HG02642 (cell line): ENCODE measurements around the gene CHRNA1.

Source experiments
- ATAC-seq: cut with Tn5 transposase; IDR thresholded peaks from one replicate; pipeline ENCODE4 v1.9.1; 2021; ENCODE audit warnings: mild to moderate bottlenecking; ENCODE audit not compliant: unreplicated experiment, poor library complexity

The CHRNA1 gene

GRCh38 chr2:174784909-174785308 is 20.6 kb upstream of the CHRNA1 start:
- no peak for ATAC-seq

GRCh38 chr2:174784316-174784715 is 20.0 kb upstream of the CHRNA1 start:
- ATAC-seq = no peak

GRCh38 chr2:174781996-174782395 is 17.7 kb upstream of the CHRNA1 start:
- ATAC-seq = no peak

- ATAC-seq = no peak
Measured at GRCh38 chr2:174781298-174781697, 17.0 kb upstream of the CHRNA1 start.

- ATAC-seq = no peak
Measured at GRCh38 chr2:174780856-174781255, 16.6 kb upstream of the CHRNA1 start.

GRCh38 chr2:174780191-174780840 is 16.0 kb upstream of the CHRNA1 start:
- no peak for ATAC-seq

GRCh38 chr2:174779361-174779928 is 15.2 kb upstream of the CHRNA1 start:
- ATAC-seq = no peak

GRCh38 chr2:174778085-174778981 is 14.1 kb upstream of the CHRNA1 start:
- no peak for ATAC-seq

GRCh38 chr2:174777347-174778084 is 13.2 kb upstream of the CHRNA1 start:
- ATAC-seq = no peak

GRCh38 chr2:174776675-174777074 is 12.4 kb upstream of the CHRNA1 start:
- no peak for ATAC-seq

DNA sequence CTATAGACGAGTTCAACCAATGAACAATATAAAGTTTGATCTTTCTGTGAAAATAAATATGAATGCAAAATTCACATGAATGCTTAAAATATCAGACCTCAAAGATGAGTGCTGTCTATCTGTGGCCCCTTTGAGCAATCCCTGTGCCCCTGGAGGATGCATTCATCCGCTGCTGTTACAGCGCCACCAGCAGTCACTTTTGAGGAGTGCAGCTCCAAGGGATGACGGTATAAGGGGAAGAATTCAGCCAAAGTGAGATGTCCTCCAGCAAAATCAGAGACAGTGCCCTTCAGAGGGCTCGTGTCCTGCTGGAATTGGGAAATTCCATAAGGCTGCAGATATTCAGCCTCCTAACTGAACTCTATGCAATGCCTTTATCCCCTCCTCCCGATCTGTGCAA is 12.0 kb upstream of the CHRNA1 start:
- ATAC-seq = no peak

GRCh38 chr2:174775571-174775980 is 11.3 kb upstream of the CHRNA1 start:
- no peak for ATAC-seq

GRCh38 chr2:174774886-174775285 is 10.6 kb upstream of the CHRNA1 start:
- no peak for ATAC-seq

GRCh38 chr2:174773215-174773614 is 8.9 kb upstream of the CHRNA1 start:
- no peak for ATAC-seq

DNA sequence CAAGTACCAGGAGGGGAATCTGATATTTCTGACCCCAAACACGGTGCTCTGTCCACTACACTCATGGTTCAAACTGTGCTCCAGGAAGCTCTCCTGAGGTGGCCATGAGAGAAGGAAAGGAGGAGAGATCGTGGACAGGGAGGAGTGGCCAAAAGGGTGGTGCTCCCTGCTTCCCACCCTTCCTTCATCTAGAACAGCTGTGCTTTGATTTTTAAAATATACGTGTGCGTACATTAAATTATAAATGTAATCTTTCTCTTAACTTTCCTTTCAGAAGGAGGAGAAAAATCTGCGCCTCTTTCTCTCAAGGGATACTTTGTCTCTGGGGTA is 8.2 kb upstream of the CHRNA1 start:
- ATAC-seq = no peak

- ATAC-seq = no peak
Measured at GRCh38 chr2:174771631-174772471, 7.6 kb upstream of the CHRNA1 start.

DNA sequence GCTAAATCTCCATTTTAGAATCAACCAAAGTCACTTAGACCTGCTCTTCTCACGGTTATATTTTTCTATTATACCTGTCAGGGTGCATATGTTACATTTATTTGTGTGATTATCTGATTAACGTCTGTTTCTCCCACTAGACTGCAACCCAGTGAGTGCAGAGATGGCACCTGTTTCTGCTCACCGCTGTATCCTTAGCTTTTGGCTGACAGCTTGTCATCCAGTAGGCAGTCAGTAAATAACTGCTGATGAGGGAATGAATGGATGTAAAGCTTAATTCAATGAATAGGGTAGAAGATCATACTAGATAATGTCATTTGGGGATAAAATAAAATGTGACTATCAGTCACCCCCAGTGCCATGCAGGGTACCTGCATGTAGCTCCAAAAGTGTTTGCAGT is 6.9 kb upstream of the CHRNA1 start:
- ATAC-seq = no peak

GRCh38 chr2:174768557-174768956 is 4.3 kb upstream of the CHRNA1 start:
- no peak for ATAC-seq

- ATAC-seq = no peak
Measured at GRCh38 chr2:174766271-174766670, 2.0 kb upstream of the CHRNA1 start.

DNA sequence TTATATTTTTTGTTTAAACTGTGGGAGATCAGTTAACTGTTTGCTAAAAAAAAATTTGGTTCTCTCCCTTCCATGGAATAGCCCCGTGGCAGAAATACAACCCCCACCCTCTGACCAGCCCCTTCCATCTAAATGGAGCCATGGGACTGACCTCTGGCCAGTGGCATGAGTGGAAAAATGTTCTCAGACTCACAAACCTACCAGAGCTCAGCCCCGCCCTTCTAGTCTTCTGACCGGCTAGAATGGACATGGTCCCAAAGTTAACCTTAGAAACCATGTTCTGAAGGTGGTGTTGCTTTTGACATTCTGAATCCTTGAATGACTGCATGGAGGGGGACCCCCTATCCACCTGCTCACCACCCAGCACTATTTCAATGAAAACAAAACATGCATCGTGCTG is 1.3 kb upstream of the CHRNA1 start:
- ATAC-seq = no peak
